ENCODE results near the gene CASKIN2.

- TF ChIP-seq POLR2A (IDR thresholded peaks at IDR 0.05; ENCODE audit: low read depth, low read length) (no peak), POLR2AphosphoS5 (IDR thresholded peaks at IDR 0.05; ENCODE audit: low read depth, low read length) (no peak), POU2F2 (IDR thresholded peaks at IDR 0.05; ENCODE audit: low read depth, low read length) (no peak)
Observed at GRCh38 chr17:75505152-75505409, 10.3 kb downstream of the CASKIN2 start.

Data from GM12891 (cell line).